GM08714 (cell line): Measurements from ENCODE around the gene CFH.
"Not testable (repeated sequence)": the region's sequence is repeated elsewhere in the genome, so short reads cannot be mapped to it uniquely, and the experiment has no call there.

Experiments
- H3K4me3 ChIP-seq: fragments of 200-500 bp; sonication (Bioruptor generic); 2 replicates; pipeline ENCODE4 v1.5.1; 2014; ENCODE audit warnings: mild to moderate bottlenecking, low read length, inconsistent platforms
- ZNF274 ChIP-seq: IDR thresholded peaks from 2 replicates; pipeline ENCODE4 v1.6.1; 2012; ENCODE audit warnings: mild to moderate bottlenecking, low read depth, low read length

Gene CFH

DNA sequence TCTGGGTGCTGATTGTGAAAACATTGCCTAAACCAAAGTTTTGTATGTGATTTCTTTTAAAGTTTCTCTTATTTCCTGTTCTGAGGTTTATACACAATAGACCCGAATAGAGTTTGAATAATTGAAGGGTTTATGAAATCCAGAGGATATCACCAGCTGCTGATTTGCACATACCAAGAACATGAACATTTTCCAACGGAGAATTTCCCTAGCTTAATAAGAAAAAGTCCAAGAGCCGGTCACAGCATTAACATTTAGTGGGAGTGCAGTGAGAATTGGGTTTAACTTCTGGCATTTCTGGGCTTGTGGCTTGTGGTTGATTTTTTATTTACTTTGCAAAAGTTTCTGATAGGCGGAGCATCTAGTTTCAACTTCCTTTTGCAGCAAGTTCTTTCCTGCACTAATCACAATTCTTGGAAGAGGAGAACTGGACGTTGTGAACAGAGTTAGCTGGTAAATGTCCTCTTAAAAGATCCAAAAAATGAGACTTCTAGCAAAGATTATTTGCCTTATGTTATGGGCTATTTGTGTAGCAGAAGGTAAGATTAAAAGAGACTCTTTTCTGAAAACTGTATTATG, at the start of gene CFH:
TSS of gene CFH (plus strand) at position 407 of the 579 bp plus-strand sequence. CDS start at position 482, 75 bp downstream.
- no peak for TF ChIP-seq ZNF274
- H3K4me3 ChIP-seq = no peak within 1 kb of the TSS

DNA sequence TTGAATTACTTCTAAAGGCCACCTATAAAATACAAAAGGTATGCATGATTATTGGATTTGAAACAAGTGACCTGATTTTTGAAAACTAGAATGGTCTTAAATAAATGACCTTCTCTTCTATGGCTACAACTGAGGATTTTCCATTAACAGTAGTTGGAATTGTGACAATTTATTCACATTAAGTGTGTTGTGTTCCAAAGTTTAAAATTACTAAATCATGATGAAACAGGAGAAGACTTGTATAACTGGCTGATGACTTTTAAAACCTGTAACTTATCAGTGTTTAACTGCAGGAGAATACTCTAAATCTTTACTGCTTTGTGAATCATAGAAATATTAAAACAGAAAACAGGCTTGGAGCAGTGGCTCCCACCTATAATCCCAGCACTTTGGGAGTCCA, 48.2 kb upstream of the CFH start:
- H3K4me3 ChIP-seq = no peak overlapping the region
- no peak for TF ChIP-seq ZNF274

DNA sequence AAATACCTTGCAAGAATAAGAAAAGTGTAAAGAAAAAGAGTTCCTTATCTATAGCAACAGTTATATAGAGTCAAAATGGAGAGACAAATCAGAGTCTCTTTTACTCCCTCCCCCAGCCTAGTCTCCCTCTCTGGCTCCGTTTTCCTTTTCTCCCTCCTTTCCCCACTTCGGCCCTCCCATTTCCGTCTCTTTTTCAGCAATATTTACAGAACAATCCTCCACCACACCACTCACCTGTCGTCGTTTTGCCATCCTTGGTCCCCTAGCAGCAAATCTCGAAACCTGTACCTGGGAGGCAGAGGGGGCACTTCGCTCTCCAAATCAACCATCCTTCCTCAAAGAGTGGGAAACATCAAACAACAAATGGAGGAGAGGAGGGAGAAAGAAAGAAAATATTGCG, 43.9 kb upstream of the CFH start:
- no peak for TF ChIP-seq ZNF274
- H3K4me3 ChIP-seq = no peak overlapping the region

DNA sequence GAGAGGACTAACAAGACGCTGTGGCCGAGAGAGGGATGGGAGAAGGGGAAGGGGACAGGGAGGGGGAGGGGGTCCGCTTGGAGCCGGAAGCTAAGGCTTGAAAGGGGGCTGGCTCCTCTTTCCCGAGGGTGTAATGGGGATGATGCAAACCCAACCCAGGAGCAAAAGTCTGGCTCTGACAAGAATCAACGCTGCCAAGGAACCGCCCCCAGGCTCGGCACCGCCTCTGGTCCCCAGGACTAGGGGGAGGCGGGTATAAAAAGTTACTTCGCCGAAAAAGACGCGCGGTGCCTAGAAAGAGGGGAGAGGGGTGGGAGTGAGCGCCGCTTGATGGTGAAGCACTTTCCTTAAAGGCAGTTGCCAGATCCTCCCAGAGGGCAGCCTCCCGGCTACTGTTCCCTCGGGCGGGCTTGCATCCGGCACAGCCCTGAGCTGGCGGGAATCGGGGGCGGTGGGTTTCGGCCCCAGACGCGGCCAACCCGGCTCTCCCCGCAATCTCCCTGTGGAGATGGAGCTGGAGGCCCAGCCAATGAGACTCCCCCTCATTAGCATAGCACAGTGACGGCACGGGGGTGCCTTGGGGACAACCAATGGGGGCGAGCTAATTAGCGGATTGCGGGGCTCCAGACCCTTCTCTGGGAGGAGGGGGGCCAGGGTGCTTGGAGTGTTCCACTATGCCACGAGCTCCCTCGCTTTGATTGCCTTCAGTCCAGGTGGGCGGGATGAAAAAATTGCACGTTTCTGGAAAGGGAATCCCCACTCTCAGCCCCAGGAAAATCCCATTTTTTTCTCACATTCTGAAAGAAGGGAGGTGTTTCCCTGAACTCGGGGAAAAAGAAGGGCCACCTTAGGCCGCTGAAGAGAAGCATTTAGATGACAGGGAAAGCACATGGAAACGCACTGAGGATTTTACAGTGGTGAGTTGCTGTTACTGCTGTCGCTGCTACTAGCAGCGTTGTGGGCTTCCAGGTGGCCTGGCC, 43.2 kb upstream of the CFH start, which contains the start of gene KCNT2:
TSS of gene KCNT2 (minus strand) at position 51 of the 980 bp plus-strand sequence. CDS start 131 bp downstream, outside the sequence.
- no peak within 1 kb of the TSS for H3K4me3 ChIP-seq
- TF ChIP-seq ZNF274 = no peak

DNA sequence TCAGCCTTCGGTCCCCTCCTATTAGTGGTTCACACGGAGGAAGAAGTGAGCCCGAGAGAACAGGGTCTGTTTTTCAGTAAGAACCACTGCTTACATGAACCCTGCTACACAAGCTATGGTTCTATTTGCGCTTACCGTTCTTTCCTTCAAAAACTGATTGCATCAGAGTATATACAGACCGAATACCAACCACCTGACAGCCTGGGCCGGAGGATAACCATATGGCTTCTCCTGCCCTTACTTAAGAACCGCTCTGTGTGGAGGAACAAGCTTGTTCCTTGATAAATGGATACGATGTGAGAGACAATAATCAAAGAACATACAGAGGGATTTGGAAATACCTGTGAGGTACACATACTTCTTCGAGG, 42.5 kb upstream of the CFH start:
- TF ChIP-seq ZNF274 = no peak
- H3K4me3 ChIP-seq = no peak overlapping the region

DNA sequence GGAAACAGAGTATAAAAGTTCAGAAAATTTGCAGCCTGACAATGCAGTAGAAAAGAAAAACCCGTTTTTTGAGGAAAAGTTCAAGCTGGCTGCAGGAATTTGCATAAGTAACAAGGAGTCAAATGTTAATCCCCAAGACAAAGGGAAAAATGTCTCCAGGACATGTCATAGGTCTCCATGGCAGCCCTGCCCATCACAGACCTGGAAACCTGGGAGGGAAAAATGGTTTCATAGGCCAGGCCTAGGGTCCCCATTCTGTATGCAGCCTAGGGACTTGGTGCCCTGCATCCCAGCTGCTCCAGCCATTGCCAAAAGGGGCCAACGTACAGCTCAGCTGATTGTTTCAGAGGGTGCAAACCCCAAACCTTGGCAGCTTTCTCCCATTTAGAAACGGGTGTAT, 40.0 kb upstream of the CFH start:
- no peak for TF ChIP-seq ZNF274
- no peak overlapping the region for H3K4me3 ChIP-seq

DNA sequence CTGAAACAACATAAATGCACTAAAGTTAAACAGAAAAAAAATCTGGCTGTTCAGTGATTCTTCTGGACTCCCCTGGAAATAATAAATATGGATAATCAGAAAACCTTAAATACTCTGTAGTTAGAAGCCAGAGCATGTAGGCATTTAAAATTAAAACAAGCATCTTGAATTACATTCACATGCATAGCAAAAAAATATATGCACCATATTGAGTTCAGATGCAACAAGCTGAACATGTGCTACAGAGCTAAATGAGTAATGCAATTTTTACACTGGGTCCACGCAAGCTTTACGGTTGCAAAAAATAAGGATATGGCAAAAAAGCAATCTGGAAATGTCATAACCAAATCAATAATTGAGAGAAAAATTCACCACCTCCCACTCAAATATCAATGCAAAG, 32.1 kb upstream of the CFH start:
- H3K4me3 ChIP-seq = no peak overlapping the region
- TF ChIP-seq ZNF274 = no peak

DNA sequence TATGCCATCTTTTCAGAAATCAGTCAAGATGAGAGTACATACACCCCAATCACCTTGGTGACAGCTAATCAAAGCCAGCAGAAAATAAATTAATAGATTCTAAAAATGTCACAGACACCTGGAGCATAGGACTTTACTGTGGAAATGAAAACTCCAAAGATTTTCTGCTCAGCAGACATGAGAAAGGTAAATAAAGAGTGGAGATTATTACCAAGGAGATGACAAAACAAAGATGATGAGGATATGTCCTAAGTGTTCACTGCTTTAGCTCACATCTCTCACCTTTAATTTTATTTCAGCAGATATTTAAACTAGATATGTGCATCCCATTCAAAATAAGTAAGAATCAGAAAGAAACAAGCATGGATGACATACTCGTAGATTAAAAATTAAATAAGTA, 28.8 kb upstream of the CFH start:
- no peak for TF ChIP-seq ZNF274
- H3K4me3 ChIP-seq = no peak overlapping the region

DNA sequence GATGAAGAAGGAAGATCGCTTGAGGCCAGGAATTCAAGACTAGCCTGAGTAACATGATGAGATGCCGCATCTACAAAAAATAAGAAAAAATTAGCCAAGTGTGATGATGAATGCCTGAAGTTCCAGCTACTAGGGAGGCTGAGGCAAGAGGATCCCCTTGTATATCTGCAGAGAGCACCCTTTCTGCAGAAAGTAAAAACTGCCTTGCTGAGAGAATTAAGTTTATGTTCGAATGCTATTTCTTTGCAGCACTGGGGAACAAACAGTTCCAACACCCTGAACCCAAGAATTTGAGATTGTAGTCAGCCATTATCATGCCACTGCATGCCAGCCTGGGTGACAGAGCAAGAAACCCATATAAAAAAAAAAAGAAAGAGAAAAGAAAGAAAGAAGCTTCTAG, 23.0 kb upstream of the CFH start:
- no peak overlapping the region for H3K4me3 ChIP-seq
- no peak for TF ChIP-seq ZNF274

DNA sequence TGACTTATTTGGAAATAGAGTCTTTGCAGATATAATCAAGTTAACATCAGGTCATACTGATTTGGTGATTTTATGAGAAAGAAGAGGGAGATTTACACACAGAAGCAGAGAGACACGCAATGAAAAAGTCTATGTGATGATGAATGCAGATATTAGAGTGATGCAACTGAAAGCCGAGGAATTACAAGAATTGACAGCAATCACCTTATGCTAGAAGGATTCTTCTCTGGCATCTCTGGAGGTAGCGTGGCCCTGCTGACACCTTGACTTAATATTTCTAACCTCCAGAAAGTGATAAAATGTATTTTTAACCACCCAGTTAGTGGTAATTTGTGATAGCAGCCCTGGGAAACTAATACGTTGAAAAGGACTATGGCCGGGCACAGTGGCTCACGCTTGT, 14.2 kb upstream of the CFH start:
- no peak overlapping the region for H3K4me3 ChIP-seq
- TF ChIP-seq ZNF274 = no peak

DNA sequence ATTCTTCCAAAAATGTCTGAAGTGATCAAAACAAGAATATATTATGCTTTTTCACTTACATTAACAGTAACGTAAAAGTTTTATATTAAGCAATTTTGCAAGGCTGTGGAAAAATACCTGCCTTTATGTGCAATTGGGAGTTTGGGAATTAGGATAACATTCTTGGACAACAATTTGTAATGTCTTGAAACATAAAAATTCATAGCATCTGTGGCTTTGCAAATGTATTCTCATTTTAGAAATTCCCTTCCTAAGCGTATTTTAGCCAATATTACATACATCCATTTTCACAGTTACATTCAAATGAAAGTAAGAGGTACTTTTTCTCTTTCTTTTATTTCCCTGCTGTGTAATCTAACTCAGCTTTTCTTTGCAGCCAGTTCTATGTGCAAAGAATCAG, 13.4 kb upstream of the CFH start:
- no peak overlapping the region for H3K4me3 ChIP-seq
- TF ChIP-seq ZNF274 = no peak

DNA sequence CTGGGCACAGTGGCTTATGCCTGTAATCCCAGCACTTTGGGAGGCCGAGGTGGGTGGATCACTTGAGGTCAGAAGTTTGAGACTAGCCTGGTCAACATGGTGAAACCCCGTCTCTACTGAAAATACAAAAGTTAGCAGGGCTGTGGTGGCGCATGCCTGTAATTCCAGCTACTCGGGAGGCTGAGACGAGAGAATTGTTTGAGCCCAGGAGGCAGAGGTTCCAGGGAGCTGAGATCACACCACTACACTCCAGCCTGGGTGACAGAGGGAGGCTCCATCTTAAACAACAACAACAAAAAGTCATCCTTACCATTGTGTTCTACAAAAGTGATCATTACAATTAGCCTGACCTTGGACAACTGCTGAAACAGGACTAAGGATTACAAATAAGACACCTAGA, 12.6 kb upstream of the CFH start:
- not testable (repeated sequence) for H3K4me3 ChIP-seq

DNA sequence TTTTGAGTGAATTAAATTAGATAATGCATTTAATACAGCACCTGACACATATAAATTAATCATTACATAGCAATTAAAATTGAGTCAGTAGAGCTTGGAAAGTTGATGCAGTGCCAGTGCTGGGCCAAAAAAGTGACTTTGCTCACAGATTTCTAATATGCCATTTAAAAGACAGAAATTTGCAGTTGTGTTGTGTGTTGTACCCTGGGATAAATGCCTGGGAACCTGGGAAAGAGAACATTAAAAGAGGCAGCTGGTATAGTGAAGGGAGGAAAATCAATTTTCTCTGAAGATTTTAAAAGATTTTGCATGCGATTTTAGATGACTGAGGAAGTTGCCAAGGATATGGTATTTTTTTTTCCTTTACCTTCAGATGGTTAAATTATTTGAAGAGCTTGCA, 10.9 kb upstream of the CFH start:
- no peak for TF ChIP-seq ZNF274
- no peak overlapping the region for H3K4me3 ChIP-seq

DNA sequence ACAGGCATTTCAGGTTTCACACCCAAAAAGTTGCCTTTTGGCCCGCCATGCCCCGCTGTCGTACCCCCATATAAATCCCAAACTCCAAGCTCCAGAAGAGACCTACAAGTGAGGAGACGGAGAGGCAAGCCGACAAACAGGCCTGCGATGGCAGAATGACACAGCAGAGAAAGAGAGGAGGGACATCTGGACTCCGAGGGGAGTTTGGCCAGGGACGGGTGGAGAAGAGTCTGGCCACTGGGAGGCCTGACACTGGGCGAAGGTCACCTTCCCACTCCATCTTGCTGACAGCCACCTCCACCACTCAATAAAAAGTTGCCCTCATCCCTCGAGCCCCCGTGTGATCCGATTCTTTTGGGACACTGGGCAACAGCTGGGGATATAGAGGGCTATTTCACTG, 1.9 kb upstream of the CFH start:
- TF ChIP-seq ZNF274 = no peak
- H3K4me3 ChIP-seq = no peak overlapping the region

DNA sequence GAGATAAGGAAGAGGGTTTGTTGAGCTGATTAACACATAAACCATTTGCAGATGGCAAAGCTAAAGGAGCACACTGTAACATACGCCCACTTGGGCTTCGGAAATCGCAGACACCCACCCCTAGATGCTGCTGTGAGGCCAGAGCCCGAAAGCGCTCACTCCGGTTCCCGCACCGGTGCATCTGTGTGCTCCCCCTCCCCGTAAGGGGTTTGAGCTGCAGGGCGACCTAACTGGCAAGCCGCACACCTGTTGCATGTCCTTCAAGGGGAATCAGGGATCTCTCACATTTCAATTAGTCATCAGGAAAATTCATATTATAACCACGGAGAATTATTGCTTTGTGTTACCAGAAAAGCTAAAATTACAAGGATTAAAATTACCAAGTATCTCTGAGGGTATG, 1.4 kb upstream of the CFH start:
- TF ChIP-seq ZNF274 = no peak
- no peak overlapping the region for H3K4me3 ChIP-seq
